GM18868 (cell line): Measurements from ENCODE around the gene SPDL1.
"Not testable (repeated sequence)": the region's sequence is repeated elsewhere in the genome, so short reads cannot be mapped to it uniquely, and the experiment has no call there.

Experiments used
- ATAC-seq: cut with Tn5 transposase; IDR thresholded peaks from one replicate; pipeline ENCODE4 v1.9.1; 2021; ENCODE audit warnings: mild to moderate bottlenecking, moderate library complexity; ENCODE audit not compliant: unreplicated experiment

SPDL1 gene

DNA sequence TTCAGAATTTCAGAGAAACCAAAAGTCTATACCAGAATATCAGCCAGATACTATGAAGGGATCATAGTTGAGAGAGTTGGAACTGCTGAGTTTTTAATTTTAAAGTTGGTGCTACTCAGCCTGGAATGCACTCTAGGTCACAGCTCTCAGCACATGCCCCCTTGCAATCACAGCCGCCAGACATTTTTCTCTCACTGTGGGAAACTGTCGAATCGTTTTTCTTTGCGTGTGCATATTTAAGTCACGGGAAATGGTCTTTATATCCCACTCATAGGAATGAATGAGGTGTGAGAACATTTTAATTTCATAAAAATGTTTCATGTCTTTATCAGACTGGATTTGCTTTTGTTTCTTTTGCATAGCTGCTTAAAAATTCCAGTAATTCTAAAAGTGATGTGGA lies 12.2 kb upstream of the SPDL1 start:
- ATAC-seq: no peak

DNA sequence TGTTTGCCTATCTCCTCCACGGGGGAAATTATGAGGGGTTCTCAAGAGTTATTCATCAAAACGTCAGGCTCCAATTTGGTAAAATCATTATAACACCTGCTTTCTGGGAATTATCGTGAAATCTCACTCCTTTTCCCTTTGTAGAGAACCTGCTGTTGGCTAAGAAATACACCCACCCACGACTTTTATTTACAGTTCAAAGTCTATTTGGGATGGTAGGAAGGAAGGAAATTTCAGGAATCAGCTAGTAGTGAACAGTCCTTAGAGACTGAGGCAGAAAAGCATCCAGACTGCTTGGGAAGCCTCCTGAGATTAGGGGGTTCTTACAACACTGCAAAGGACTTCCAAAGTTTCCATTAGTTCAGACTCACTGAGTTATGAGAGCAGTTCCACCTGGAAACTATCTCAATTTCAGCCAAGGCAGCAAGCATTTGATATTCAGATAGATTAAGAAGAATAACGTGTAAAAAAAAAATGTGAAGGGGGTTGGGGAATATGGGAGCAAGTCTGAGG lies 9.4 kb upstream of the SPDL1 start:
- no peak for ATAC-seq

DNA sequence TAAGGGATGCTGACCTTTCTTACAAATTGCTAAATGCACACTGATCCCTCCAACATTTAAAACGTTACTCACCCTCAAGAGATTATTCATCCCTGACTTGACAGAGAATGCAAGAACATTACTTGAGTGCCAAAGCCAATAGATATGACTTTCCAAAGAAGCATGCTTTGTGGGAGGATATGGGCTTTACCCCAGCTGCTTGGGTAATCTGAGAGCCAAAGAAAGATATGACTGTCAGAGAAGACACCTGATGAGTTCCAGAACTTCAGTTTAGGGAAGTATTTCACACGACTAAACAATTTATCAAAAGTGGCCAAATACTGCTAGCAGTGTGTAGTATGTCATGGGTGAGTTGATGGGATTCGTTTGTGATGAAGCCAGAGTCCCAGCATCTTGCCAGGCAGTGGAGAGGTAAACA lies 7.4 kb upstream of the SPDL1 start:
- ATAC-seq: peak; percentile 57

DNA sequence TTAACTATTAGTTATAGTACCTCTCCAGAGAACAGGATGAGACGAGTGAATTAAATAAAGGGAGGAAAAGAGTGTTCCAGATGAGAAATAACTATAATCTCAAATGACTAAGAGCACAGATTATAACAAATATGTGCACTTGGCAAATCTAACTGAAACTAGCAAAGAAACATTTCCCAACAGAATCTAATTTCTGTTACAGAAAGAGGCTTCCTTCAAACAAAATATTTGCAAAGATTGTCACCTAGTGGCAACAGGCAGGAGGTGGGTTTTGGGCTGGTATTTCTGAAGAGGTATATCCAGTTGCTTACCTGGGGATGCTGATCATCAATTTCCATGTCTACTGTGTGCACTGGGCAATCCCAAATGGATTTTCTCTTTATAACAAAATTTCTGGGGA lies 5.6 kb upstream of the SPDL1 start:
- no peak for ATAC-seq

DNA sequence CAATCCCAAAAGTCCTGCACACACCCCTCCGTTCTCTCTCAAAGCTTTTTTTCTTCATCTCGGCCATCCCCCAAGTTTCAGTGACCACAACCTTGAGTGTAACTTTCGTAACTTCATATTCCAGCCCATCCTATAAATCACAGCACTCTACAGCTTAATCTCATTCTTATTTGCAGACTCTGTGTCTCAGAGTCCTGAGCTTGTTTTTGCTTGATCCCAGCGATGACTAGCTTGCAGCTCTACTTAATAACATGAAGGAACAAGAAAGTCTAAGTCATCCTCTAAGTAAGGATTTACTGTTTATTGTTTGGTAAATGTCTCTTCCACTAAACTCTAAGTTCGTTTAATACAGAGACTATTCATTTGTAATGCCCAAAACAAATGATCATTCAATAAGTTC lies 2.6 kb upstream of the SPDL1 start:
- ATAC-seq: no peak

DNA sequence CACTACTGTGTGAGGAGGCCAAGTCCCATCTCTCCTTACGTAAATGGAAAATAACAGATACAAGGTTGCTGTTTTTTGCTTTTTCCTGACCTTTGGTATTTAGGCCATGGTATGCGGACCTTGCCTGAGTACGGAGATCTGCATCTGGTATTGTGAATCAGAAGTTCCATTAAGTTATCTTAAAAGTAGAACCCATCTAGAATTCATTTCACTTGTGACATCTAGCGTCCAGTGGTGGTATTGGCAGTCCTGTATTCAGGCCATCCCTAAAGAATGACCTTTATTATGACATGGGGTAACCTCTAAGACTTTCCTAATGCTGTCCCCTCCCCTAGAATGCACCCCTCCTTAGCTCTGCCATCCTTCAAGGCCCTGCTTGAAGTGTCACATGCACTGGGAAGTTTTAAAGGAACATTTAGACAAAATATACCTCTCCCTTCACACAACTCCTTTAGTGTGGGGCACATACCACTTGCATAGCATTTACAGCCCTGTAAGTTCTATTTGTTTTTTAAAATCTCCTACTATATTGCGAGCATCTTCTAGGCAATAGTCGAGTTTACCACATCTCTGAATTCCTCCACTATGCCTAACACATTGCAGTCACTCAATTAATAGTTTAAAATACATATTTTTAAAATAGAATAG lies 1.9 kb upstream of the SPDL1 start:
- ATAC-seq: peak; percentile 52

DNA sequence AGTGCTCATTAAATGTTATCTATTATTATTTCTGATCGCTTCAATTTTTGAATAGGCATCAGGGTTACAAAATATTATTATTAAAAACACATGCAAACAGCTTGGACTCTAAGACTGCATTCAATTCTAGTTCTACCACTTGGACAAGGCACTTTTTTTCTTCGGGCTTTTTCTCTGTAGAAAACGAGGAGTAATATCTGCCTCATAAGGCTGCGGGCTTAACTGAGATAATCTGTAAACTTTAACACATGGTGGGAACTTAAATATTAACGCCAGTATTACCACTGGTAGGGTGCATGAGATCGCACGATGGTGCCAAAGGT lies 511 bp upstream of the SPDL1 start:
- ATAC-seq: peak; percentile 31

DNA sequence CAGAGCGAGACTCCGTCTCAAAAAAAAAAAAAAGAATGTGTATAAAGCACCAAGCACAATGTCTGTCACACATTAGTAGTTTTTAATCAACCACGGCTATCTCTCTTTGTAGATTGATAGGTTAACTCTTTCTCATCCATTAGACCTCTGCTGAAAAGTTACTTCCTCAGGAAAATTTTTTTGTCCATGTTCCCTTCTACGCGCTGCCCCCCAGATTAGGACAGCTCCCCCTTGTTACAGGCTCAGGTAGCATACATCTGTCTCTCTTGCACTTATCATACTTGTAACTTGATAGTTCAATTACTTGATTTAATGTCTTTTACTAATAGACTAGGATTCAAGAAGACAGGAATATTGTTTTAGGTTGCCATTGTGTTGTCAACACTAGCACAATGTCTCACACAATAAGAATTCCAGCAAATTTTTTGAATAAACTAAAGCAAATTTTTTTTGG lies 1.5 kb downstream of the SPDL1 start:
- ATAC-seq: no peak

DNA sequence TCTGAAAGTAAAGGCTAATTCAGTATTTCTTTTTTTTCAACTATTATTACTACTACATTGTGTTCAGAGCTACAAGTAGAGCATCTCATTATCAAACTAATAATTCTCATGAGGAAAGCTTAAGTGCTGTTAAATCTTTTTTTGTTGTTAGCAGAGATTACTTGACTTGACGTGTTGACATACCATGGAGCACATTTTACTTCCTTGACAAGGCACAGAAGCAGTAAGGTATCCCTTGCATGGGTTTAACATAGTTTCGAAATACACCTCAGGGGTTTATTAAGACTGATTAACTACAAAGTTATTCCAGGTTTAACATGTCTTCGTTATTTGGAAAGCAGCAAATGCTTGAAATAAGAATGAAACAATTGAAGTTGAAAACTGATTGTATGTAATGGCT lies 7.0 kb downstream of the SPDL1 start:
- ATAC-seq: no peak

DNA sequence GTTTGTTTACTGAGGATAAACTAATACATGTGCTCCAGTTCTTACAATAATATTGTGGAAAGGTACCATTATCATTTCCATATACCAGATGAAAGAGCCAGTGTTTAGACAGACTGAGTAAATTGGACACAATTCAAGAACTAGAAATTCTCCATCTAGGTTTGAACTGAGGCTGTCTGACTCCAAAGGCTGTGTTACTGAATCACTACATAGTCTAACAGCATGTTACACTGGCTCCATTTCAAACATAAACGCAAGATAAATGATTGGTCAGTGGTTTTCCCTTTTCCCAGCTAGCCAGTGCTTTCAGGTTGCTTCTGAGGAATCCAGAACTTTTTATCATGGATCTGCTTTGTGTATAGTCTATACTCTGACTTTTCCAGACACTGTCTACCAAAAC lies 8.1 kb downstream of the SPDL1 start:
- ATAC-seq: no peak

DNA sequence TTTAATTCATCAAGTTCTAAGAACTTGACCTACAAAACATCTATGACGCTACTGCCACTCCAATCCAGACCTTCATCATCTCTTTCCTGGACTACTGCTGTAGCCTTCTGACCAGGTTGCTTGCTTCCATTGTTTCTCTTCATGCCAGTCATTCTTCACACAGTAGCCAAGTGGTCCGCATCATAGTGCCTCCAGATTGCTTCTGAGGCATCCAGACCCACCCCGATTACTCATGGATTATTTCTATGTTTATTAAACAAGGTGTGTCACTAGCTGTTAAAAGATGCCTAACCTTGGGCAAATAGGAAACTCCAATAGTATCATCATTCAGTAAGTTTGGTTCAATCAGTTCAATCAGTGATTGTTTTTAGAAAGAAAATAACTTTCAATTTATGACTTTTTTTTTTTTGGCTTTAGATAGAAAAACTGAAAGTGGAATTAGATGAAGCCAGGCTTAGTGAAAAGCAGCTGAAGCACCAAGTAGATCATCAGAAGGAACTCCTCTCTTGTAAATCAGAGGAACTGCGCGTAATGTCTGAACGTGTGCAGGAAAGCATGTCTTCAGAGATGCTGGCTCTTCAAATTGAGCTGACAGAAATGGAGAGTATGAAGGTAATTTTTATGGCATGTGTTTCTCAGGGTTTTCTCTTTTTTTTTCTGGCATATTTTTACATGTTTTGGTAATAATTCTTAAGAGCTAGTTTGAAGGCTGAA lies 9.5 kb downstream of the SPDL1 start:
- ATAC-seq: no peak

DNA sequence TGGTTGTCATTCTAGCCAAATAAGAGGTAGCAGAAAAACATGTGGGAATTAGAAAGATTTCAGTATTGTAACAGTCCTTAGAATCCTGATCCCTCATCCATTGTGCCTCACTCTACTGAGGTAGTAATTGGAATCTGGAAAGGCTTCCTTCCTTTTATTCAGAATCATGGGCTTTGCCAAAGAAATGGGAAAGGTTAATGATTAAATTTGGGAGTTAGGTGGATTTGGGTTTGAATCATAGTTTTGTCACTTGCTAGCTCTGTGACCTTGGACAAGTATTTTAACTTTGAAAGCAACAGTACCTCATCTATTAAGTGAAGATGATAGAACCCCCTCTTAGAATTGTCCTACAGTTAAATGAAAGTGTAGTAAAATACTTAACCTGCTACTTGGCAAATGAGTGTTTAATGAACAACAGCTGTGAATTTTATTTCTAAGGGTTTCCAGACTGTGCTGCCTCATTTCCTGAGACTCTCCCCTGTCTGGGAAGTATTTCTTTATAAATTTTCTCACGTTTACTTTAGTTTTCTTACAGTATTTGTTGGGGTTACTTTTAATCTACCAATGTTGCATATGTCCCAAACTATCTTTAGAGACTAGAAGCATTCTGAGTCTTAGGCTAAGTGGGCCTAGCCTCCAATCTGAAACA lies 11.7 kb downstream of the SPDL1 start:
- ATAC-seq: no peak

DNA sequence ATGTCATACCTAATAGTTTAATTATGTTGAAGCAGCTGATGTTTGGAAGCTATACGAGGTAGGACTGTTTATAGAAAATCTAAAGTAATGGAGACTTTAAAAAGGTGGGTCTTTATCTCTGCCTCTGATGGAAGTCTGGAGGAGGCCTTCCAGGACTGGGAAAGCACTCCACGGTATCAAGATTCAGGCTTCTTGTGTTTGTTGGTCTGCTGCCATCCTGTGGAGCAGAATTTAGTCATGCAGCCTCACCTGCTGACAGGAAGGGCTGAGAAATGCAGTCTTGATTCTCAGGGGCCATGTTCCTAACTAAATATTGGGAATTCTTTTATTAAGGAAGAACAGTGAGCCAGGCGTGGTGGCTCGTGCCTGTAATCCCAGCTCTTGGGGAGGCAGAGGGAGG lies 15.9 kb downstream of the SPDL1 start:
- ATAC-seq: no peak

DNA sequence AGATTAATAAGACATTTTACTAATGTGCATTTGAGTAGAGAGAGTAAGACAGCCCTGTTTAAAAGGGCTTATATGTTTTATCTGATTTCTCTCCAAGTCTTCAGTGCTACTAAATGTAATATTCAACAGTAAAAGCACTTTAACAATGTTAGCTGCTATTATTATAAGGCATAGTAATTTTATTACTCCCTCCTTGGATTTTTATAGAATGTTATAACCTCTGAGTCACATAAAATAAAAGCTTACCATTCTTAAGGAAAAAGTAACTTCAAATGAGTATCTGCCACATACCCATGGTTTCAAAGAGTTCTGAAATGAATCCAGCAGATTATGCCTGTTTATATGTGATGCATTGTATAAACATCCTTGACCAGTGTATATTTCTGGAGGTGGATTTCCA lies 19.0 kb downstream of the SPDL1 start:
- ATAC-seq: no peak

DNA sequence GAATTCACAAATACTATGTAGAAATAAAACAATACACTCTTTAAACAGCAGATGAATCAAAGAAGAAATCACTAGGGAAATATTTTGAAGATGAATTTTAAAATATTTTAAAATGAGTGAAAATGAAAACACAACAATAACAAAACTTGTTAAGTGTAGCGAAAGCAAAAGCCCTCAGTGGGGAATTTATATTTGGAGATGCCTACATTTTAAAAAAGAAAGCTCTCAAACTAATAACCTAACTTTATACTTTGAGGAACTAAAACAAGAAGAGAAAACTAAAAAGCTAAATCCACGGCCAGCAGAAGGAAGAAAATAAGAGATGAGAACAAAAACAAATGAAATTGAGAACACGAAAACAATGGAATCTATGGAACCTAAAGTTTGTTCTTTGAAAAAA lies 22.7 kb downstream of the SPDL1 start:
- ATAC-seq: peak; percentile 64

DNA sequence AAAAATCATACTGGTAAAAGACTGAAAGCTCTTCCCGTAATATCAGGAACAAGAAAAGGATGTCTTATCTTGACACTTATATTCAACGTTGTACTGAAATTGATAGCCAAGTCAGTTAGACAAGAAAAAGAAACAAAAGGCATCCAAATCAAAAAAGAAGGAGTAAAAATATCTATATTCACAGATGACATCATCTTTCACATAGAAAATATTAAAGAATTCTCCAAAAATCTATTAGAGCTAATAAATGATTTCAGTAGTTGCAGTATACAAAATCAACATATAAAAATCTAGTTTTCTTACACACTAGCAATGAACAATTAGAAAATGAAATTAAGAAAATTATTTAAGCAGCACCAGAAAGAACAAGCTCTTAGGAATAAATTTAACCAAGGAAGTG lies 24.3 kb downstream of the SPDL1 start:
- ATAC-seq: no peak

DNA sequence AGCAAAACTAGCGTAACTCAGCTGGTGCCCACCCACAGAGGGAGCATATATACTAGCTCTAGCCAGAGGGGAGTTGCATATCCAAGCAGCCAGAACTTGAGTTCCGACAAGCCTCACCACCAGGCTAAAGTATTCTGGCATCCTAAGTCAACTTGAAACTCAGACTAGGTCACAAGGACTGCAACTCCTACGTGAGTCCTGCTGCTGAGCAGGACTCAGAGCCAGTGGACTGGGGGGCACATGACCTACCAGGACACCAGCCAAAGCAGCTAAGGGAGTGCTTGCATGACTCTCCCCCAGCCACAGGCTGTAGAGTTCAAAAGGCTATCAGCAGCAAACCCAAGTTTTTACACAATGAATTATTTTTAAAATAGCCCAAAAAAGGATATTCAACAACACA lies 26.1 kb downstream of the SPDL1 start:
- no peak for ATAC-seq

DNA sequence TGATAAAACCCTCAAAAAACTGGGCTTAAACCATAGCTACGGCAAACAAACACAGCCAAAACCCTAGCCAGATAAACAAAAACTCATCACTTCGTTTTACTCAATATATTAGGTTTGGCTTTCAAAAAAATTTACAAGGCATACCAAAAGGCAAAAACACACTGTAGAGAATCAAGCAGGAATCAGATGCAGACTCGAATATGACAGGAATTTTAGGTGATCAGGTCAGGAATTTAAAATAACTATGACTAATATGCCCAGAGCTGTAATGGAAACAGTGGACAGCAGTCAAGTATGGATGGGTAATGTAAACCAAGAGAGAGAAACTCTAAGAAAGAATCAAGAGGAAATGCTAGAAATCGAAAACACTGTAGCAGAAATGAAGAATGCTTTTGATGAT lies 27.0 kb downstream of the SPDL1 start:
- no peak for ATAC-seq

DNA sequence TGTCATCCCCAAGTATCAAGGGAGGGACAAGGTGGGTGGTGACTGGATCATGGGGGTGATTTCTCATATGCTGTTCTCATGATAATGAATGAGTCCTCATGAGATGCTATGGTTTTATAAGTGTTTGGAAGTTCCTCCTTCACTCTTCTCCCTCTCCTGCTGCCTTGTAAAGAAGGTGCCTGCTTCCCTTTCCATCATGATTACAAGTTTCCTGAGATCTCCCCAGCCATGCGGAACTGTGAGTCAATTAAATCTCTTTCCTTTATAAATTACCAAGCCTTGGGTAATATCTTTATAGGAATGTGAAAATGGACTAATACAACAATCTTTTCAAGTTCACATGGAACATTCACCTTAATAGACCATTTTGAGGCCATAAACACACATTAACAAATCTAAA lies 32.0 kb downstream of the SPDL1 start:
- no peak for ATAC-seq

DNA sequence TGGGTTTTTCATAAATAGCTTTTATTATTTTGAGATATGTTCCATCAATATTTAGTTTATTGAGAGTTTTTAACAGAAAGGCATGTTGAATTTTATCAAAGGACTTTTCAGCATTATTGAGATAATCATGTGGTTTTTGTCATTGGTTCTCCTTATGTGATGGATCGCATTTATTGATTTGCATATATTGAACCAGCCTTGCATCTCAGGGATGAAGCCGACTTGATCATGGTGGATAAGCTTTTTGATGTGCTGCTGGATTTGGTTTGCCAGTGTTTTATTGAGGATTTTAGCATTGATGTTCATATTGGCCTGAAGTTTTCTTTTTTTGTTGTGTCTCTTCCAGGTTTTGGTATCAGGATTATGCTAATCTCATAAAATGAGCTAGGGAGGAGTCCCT lies 40.7 kb downstream of the SPDL1 start:
- ATAC-seq: not testable (repeated sequence)

DNA sequence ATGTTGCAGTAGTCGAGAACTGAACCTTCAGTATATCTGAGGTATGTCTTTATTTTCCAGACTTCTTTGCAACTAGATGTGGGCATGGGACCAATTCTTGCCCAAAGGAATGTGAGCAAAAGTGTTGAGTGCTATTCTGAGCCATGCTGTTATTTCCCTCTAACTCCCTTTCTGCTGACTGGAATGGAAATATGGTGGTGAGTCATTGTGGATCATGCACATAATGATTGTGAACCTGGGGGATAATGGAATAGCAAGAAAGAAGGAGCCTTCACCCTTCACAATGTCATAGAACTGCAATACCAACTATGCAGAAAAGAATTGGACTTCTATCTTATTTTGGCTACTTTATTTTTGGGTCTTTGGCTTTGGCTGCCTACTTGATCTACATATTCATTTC lies 43.2 kb downstream of the SPDL1 start:
- no peak for ATAC-seq

DNA sequence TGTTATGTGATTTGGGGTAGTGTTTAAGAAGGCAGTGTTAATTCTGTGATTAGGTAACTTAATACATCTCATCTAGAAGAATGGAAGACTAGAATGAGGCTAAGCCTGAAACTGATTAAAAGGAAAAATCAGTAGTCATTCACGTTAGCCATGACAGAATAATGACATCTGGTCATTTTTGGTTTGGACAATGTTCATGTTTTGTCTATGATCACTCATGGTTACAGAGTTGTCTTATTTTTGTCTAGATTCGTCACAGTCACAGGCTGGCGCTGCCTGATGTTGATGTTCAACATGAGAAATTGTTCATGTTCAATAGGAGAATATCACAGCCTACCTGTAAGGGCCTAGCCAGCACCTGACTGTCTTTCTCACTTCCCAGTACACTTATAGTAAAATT lies 44.0 kb downstream of the SPDL1 start:
- no peak for ATAC-seq
